WTC11 (cell line): Measurements from ENCODE around the gene PLPP1. TPM values are rescaled to one million over a fixed set of nuclear protein-coding genes. Genes with fewer than 3 reads are reported as not detected.

Experiments used
- ATAC-seq: fragments of 200-7000 bp; cut with Tn5 transposase; 2 replicates; pipeline ENCODE4 v1.10.0; 2021; ENCODE audit warnings: mild to moderate bottlenecking, moderate library complexity
- CTCF ChIA-PET: fragments of 300-600 bp; sonication (Branson Sonifier 250); formaldehyde crosslinking; loops from one replicate; lab custom pipeline; 2021; ENCODE audit warnings: antibody characterized with exemption; lab: Charles Lee
- POLR2A ChIA-PET: fragments of 350-600 bp; sonication (Branson Sonifier 250); formaldehyde crosslinking; loops from one replicate; lab custom pipeline; 2021; ENCODE audit warnings: antibody characterized with exemption; lab: Charles Lee
- DNase-seq: peaks from one replicate; pipeline ENCODE4 v3.0.0; 2021; ENCODE audit warnings: low spot score
- H3K27ac Mint-ChIP-seq: 2 replicates; pipeline ENCODE4 v1.8.0; 2021; ENCODE audit warnings: mixed read lengths
- H3K27me3 Mint-ChIP-seq: 2 replicates; pipeline ENCODE4 v1.8.0; 2021; ENCODE audit warnings: low read depth, mild to moderate bottlenecking, moderate library complexity, mixed read lengths
- H3K36me3 Mint-ChIP-seq: 2 replicates; pipeline ENCODE4 v1.8.0; 2021; ENCODE audit warnings: mixed read lengths
- H3K4me1 Mint-ChIP-seq: 2 replicates; pipeline ENCODE4 v1.8.0; 2022; ENCODE audit warnings: mixed read lengths
- H3K4me3 Mint-ChIP-seq: 2 replicates; pipeline ENCODE4 v1.8.0; 2021; ENCODE audit warnings: mild to moderate bottlenecking, moderate library complexity, mixed read lengths
- H3K9me3 Mint-ChIP-seq: 2 replicates; pipeline ENCODE4 v1.8.0; 2021; ENCODE audit warnings: mixed read lengths
- AFF4 ChIP-seq: sonication (generic); formaldehyde crosslinking; IDR thresholded peaks from 2 replicates; pipeline ENCODE4 v1.8.1; 2023; ENCODE audit warnings: mild to moderate bottlenecking, missing genetic modification reagents, borderline replicate concordance
- CREM ChIP-seq: sonication (generic); formaldehyde crosslinking; IDR thresholded peaks from 2 replicates; pipeline ENCODE4 v1.8.1; 2022; ENCODE audit warnings: mild to moderate bottlenecking, missing genetic modification reagents, moderate library complexity
- E2F5 ChIP-seq: sonication (generic); formaldehyde crosslinking; IDR thresholded peaks from 2 replicates; pipeline ENCODE4 v1.8.1; 2022; ENCODE audit warnings: mild to moderate bottlenecking, moderate library complexity, missing genetic modification reagents
- ELF4 ChIP-seq: sonication (generic); formaldehyde crosslinking; IDR thresholded peaks from 2 replicates; pipeline ENCODE4 v1.8.1; 2022; ENCODE audit warnings: low read depth, mild to moderate bottlenecking, moderate library complexity, missing genetic modification reagents
- ESRRA ChIP-seq: sonication (generic); formaldehyde crosslinking; IDR thresholded peaks from 2 replicates; pipeline ENCODE4 v1.8.1; 2022; ENCODE audit warnings: mild to moderate bottlenecking, missing genetic modification reagents, borderline replicate concordance
- FOXP4 ChIP-seq: sonication (generic); formaldehyde crosslinking; IDR thresholded peaks from 2 replicates; pipeline ENCODE4 v1.8.0; 2022; ENCODE audit warnings: mild to moderate bottlenecking, missing genetic modification reagents
- GABPB1 ChIP-seq: sonication (generic); formaldehyde crosslinking; IDR thresholded peaks from 2 replicates; pipeline ENCODE4 v1.8.1; 2023; ENCODE audit warnings: mild to moderate bottlenecking, missing genetic modification reagents
- HMGXB4 ChIP-seq: sonication (generic); formaldehyde crosslinking; IDR thresholded peaks from 2 replicates; pipeline ENCODE4 v1.8.1; 2023; ENCODE audit warnings: mild to moderate bottlenecking, moderate library complexity, missing genetic modification reagents
- JAZF1 ChIP-seq: fragments of 250-450 bp; sonication (Bioruptor Pico); IDR thresholded peaks from 2 replicates; pipeline ENCODE4 v1.9.0; 2021; ENCODE audit warnings: moderate library complexity, mild to moderate bottlenecking, inconsistent platforms
- PRRX2 ChIP-seq: fragments of 250-450 bp; sonication (Bioruptor Pico); IDR thresholded peaks from 2 replicates; pipeline ENCODE4 v1.8.0; 2021; ENCODE audit warnings: mild to moderate bottlenecking
- RELA ChIP-seq: sonication (generic); formaldehyde crosslinking; IDR thresholded peaks from 2 replicates; pipeline ENCODE4 v1.8.1; 2022; ENCODE audit warnings: missing genetic modification reagents, mild to moderate bottlenecking, borderline replicate concordance
- ZBTB21 ChIP-seq: sonication (generic); formaldehyde crosslinking; IDR thresholded peaks from 2 replicates; pipeline ENCODE4 v1.8.1; 2023; ENCODE audit warnings: mild to moderate bottlenecking, missing genetic modification reagents, borderline replicate concordance
- total RNA-seq: library from RNA; stranded (reverse); gene quantifications from 3 replicates; pipeline ENCODE4 v1.2.3, GENCODE V29; 2021
- TF ChIP-seq, protein P1 (sequence below): sonication (generic); formaldehyde crosslinking; IDR thresholded peaks from 2 replicates; pipeline ENCODE4 v1.8.0; 2022; ENCODE audit warnings: mild to moderate bottlenecking, missing genetic modification reagents
- TF ChIP-seq, protein P2 (sequence below): fragments of 250-450 bp; sonication (Bioruptor Pico); IDR thresholded peaks from 2 replicates; pipeline ENCODE4 v2.1.2; 2022; ENCODE audit warnings: mild to moderate bottlenecking, moderate library complexity
- TF ChIP-seq, protein P3 (sequence below): sonication (generic); formaldehyde crosslinking; IDR thresholded peaks from 2 replicates; pipeline ENCODE4 v1.8.1; 2023; ENCODE audit warnings: mild to moderate bottlenecking, missing genetic modification reagents
- TF ChIP-seq, protein P4 (sequence below): fragments of 250-450 bp; sonication (Bioruptor Pico); IDR thresholded peaks from 2 replicates; pipeline ENCODE4 v1.9.0; 2021; ENCODE audit warnings: mild to moderate bottlenecking
- TF ChIP-seq, protein P5 (sequence below): sonication (generic); formaldehyde crosslinking; conservative IDR thresholded peaks from 2 replicates; pipeline ENCODE4 v1.8.1; 2022; ENCODE audit warnings: mild to moderate bottlenecking, missing genetic modification reagents

Gene PLPP1
- total RNA-seq, 1 experiment from 2014 or later: 43.2 TPM

DNA sequence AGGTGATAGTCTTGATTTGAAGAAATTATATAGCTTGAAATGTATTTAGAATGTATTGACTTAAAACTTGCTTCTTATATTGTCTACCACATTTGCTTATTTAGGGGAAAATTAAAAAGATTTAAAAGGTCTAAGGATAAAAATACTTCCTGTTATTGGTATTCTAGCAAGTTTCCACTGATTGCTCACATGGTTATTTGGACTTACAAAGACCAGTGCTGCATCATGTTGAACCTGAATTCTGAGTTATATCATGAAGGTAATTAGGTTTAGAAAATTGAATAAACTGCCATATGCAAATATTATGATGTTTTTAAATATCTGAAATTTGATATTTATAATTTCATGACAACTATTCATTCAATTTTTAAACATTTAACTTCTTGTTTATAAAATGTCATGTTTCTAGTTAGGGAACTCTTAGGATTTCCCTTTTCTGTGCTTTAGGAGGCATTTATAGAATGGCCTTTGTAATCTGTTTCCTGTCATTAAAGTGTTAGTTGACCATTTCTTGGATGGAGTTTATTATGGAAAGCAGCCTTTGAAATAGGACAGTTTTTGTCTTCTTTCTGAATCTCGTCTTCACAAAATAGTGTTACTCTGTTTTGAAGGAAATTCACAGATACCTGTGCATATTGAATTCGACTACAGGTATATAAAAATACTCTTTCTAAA lies 141.1 kb downstream of the PLPP1 start:
- no peak overlapping the region for H3K27ac Mint-ChIP-seq
- H3K4me1 Mint-ChIP-seq: peaks cover 9% of the 10 kb centered on the region
- ChIA-PET CTCF (interaction anchor here (1.0 kb wide), 1 partner anchor 8 kb away, joined by 3 read pairs; no protein-coding TSS in a partner anchor), POLR2A (no interaction called here)
- TF ChIP-seq ZBTB21 (CRISPR knock-in tag) (no peak), ESRRA (CRISPR knock-in tag) (no peak), RELA (CRISPR knock-in tag) (no peak), CREM (CRISPR knock-in tag) (no peak), PRRX2 (CRISPR knock-in tag) (no peak), JAZF1 (CRISPR knock-in tag) (no peak), ELF4 (CRISPR knock-in tag) (no peak), AFF4 (CRISPR knock-in tag) (no peak), E2F5 (CRISPR knock-in tag) (no peak), HMGXB4 (CRISPR knock-in tag) (no peak), FOXP4 (CRISPR knock-in tag) (no peak), GABPB1 (CRISPR knock-in tag) (no peak)
- TF ChIP-seq, protein P1, sequence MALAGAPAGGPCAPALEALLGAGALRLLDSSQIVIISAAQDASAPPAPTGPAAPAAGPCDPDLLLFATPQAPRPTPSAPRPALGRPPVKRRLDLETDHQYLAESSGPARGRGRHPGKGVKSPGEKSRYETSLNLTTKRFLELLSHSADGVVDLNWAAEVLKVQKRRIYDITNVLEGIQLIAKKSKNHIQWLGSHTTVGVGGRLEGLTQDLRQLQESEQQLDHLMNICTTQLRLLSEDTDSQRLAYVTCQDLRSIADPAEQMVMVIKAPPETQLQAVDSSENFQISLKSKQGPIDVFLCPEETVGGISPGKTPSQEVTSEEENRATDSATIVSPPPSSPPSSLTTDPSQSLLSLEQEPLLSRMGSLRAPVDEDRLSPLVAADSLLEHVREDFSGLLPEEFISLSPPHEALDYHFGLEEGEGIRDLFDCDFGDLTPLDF (CRISPR knock-in tag): no peak
- TF ChIP-seq, protein P2, sequence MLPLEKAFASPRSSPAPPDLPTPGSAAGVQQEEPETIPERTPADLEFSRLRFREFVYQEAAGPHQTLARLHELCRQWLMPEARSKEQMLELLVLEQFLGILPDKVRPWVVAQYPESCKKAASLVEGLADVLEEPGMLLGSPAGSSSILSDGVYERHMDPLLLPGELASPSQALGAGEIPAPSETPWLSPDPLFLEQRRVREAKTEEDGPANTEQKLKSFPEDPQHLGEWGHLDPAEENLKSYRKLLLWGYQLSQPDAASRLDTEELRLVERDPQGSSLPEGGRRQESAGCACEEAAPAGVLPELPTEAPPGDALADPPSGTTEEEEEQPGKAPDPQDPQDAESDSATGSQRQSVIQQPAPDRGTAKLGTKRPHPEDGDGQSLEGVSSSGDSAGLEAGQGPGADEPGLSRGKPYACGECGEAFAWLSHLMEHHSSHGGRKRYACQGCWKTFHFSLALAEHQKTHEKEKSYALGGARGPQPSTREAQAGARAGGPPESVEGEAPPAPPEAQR (CRISPR knock-in tag): no peak
- TF ChIP-seq, protein P3, sequence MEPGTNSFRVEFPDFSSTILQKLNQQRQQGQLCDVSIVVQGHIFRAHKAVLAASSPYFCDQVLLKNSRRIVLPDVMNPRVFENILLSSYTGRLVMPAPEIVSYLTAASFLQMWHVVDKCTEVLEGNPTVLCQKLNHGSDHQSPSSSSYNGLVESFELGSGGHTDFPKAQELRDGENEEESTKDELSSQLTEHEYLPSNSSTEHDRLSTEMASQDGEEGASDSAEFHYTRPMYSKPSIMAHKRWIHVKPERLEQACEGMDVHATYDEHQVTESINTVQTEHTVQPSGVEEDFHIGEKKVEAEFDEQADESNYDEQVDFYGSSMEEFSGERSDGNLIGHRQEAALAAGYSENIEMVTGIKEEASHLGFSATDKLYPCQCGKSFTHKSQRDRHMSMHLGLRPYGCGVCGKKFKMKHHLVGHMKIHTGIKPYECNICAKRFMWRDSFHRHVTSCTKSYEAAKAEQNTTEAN (CRISPR knock-in tag): no peak
- TF ChIP-seq, protein P4, sequence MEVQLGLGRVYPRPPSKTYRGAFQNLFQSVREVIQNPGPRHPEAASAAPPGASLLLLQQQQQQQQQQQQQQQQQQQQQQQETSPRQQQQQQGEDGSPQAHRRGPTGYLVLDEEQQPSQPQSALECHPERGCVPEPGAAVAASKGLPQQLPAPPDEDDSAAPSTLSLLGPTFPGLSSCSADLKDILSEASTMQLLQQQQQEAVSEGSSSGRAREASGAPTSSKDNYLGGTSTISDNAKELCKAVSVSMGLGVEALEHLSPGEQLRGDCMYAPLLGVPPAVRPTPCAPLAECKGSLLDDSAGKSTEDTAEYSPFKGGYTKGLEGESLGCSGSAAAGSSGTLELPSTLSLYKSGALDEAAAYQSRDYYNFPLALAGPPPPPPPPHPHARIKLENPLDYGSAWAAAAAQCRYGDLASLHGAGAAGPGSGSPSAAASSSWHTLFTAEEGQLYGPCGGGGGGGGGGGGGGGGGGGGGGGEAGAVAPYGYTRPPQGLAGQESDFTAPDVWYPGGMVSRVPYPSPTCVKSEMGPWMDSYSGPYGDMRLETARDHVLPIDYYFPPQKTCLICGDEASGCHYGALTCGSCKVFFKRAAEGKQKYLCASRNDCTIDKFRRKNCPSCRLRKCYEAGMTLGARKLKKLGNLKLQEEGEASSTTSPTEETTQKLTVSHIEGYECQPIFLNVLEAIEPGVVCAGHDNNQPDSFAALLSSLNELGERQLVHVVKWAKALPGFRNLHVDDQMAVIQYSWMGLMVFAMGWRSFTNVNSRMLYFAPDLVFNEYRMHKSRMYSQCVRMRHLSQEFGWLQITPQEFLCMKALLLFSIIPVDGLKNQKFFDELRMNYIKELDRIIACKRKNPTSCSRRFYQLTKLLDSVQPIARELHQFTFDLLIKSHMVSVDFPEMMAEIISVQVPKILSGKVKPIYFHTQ: no peak
- TF ChIP-seq, protein P5, sequence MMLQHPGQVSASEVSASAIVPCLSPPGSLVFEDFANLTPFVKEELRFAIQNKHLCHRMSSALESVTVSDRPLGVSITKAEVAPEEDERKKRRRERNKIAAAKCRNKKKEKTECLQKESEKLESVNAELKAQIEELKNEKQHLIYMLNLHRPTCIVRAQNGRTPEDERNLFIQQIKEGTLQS (CRISPR knock-in tag): no peak
- TF ChIP-seq, all 79 proteins: peak for 0
- Mint-ChIP-seq H3K36me3 (peaks cover 55% of the 10 kb centered on the region), H3K27me3 (no peaks in the 10 kb centered on the region), H3K4me3 (no peak overlapping the region), H3K9me3 (peaks cover 20% of the 10 kb centered on the region)
- DNase-seq (no peak), ATAC-seq (no peak)
